ENCODE data around the gene SELPLG.

The SELPLG gene

DNA sequence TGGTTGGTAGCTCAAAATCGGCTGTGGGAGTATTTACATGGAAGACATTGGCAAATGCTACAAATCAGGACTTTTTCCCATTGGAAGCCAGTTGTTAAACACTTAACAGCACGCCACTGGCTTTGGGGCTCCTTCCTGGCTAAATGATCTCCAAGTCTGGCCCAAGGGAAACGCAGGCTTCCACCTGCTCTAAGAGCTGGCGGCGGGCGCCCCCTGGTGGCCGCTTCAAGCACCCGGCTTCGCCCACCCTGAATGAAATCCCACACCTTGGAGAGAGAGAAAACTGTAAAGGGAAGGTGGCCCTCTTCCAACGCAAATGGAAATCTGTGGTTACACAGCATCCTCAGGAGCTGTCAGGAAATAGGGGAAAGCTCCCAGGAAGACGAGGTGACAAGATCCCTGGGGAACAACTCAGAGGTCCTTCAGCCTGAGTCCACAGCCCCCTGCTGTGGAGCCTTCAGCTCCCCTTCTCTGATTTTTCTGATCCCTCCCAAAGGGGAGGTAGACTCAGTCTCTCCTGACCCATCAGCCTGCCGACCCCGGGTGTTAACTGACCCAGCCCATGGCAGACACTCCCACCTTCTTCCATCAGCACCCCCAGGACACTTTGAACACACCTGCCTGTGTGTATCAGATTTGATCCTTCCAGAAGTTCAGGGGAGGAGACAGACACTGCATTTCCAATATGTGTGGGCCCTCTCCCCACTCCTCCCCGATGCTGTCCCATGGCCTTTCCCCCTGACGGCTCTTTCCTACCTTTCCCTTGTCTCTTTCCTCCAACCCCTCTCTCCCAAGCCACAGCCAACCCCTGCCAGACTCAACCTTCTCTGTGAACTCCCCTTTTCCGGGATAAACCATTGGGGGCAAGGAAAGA, 15.4 kb downstream of the SELPLG start:
- DNase-seq, result peak; percentile 79

DNA sequence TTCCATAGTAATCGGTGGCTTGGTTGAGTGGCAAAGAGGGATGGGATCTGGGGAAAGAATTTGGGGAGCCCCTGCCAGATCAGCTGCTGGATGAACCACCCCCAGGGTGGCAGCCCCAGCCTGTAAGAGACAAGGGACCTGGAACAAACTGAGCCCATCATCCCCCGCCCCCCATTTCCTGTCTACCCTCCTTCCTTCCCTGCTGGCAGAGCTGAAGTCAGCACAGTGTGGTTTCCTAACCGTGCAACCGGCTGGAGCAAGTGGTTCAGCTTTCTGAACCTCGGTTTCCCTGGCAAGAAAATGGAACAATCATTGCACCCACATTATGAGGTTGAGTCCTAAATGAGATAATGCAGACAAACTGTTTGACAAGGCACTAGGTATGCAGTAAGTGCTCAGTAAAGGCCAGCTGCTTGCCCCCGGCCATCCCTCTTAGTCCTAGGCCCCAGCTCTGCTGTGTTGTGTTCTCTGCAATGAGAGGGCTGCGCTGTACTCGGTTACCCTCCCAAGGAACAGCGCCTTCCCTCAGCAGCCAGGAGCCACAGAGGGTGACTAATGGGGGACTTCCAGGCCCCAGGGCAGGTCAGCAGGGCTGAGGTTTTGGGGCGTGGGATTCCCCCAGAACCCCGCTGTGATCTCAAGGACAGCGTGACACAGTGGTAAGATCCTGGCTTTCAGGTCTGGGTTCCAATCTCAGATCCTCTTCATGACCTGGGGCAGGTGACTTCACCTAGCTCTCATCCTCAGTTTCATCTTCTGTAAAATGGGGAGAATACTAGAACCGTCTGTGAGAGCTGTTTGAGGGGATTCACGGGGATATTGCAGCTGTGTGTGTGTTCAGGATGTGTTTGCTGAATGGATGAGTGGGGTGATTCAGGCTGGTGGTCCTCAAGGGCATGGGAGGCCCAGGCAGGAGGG, 16.5 kb downstream of the SELPLG start:
- no peak for DNase-seq

DNA sequence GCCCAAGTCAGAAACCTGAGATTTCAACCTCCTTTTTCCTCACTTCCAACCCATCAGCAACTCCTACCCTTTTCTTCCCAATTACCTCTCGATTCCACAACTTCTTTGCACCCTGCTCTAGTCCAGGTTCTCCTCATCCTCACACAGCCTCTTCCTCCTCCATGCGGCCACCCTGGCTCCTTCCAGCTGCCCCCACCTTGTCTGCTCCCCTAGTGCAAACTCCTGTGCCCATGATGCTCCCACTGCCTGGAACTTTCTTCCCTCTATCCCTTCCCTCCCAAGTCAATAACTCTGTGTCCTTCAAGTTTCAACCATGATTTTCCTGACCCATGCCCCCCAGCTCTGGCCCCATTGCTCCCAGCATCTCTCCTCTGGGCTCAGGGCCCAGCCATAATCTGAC, 17.3 kb downstream of the SELPLG start:
- DNase-seq, result no peak

DNA sequence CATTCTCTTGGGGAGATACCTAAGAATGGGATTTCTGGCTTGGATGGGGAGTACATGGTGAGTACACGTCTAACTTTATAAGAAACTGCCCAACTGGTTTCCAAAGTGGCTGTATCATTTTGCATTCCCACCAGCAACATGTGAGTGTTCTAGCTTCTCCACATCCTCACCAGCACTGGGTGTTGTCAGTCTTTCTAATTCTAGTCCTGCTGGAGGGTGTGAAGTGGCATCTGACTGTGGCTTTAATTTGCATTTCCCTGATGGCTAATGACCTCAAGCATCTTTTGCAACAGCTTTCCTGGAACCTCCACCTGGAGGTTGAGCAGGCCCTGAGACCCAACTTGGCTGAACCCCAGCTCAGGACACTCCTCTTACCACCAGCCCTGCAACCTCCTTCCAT, 17.8 kb downstream of the SELPLG start:
- no peak for DNase-seq

DNA sequence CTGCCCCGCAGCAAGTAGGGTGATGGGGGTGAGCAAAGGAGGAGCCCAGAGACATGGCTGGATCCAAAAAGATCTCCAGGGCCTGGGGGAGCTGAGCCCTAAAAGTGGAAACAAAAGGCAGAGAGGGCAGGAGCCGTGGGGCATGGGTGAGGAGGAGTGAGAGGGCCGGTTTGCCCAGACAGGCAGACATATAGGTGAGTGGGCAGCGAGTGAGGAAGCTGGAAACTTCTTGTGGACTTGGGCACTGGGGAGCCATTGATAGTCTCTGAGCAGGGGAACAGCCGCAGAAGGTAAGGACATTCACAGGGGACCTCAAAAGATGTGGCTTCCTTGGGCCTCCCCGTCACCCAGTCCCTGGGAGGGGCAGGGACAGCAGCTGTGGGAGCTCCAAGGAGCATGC, 19.1 kb downstream of the SELPLG start:
- no peak for DNase-seq

DNA sequence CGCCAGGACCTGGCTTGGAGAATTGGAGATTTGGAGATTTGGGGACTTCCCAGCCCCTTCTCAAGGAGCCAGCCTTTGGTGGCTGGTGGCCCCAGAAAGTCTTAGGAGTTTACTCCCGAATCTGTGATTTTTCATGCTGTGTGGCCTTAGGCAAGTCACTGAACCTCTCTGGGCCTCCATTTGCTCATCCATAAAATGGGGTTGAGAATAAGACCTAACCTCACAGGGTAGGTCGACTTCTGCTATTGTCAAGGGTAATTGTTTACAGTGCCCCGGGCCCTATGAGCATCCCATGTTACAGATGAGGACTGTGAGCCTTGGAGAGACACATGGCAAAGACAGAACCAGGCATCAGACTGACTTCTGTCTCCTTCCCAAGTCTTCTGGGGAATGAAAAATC, 19.7 kb downstream of the SELPLG start:
- no peak for DNase-seq

DNA sequence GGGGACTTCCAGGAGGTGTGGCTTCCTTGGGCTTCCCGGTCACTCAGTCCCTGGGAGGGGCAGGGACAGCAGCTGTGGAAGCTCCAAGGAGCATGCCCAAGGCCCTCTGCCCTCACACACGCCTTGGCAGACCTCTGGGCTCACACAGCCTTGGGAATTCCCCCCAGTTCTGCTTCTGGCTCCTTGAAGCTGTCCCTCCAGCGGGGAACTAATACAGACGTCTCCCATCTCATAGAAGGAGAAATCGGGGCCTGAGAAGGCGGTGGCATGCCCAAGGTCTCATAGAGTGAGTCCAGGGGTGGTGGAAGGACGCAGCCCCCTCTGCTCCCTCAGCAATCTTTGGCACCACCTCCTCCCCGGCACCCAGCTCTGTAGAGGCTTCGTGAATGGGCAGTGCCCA, 20.1 kb downstream of the SELPLG start:
- DNase-seq, result no peak

DNA sequence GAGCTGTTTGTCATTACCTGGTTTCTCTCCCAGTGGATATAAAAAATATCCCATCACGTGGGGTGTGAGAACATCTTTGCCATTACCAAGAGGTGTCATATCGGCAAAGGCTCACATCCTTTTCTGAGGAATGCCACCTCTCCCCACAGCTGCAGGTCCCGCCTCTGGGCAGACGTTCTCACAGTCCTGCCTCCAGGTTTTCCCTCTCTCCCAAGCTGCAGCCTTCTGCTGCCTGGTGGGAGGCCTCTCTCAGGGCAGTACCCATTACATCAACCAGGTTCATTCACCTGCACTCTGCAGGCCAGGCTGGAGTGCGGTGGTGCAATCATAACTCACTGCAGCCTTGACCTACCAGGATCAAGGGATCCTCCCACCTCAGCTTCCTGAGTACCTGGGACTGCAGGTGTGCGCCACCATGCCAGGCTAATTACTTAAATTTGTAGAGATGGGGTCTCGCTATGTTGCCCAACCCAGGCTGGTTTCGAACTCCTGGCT, 20.9 kb downstream of the SELPLG start:
- DNase-seq, result no peak

DNA sequence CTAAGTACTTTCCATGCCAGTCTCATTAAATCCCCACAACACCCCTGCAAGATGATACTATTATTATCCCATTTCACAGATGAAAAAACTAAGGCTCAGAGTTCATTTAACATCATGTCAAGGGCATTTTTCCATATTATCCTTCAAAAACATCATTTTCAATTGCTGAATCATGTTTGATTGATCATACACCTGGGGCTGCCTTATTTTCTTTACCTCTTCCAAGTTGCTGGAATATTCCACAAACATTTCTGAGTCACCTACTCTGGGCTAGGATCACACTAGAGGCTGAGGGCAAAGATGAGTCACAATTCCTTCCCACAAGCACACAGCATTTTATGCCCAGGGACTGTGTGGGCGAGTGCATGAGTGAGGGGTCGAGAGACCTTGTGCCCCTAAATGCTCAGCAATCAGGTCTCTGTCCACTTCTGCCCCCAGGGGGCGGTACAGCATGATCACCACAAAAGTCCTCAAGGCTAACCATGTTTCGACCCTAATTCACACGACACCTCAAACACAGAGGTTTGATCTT, 21.7 kb downstream of the SELPLG start:
- no peak for DNase-seq

DNA sequence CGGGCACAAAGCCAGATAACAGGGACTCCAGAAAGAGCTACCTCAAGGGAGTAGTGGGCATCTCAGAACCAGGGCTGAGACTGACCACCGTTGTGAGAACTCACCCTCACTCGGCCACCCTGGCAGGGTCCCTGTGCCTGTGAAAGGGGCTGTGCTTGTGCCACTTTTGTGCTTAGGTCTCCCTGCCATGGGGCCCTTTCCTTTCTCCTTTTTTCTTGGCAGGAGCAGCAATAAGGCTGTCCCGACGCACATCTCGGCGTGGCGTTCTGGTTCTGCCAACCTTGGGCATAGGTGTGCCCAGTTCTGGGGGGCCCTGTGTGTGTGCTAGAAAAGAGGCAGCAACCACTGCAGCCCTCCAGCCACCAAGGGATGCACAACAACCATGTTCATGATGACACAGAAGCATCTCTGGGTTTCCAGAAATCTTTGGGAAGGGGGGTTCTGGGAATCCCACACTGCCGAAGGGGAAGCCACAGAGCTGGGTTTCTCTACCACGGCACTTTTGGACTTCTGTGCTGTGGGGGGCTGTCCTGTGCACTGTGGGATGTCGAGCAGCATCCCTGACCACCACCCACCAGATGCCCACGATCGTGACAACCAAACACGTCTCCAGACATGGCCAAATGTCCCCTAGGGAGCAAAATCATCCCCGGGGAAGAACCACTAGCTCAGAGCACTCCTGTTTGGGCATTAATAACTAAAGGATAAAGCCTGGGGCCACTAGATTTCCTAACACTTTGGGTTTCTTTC, 22.7 kb downstream of the SELPLG start:
- no peak for DNase-seq

DNA sequence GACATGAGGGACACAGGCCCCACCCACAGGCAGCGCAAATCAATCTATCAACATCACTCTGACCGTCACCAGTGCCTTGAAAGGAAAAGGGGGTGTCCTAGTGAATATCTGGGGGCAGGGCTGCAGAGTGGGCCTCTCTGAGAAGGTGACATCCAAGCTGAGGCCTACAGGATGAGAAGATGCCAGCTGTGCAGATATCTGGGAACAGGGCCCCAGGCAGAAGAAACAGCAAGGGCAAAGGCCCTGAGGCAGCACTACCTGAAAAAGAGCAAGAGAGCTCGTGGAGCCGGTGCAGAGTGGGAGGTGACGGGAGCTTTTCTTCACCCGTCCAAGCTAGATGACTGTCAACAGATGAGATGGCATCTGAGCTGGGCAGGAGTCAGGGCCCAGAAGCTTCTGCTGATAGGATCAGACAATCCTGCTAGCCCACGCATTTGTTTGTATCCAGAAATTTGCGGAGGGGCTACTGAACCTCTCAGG, 23.3 kb downstream of the SELPLG start:
- DNase-seq, result no peak

DNA sequence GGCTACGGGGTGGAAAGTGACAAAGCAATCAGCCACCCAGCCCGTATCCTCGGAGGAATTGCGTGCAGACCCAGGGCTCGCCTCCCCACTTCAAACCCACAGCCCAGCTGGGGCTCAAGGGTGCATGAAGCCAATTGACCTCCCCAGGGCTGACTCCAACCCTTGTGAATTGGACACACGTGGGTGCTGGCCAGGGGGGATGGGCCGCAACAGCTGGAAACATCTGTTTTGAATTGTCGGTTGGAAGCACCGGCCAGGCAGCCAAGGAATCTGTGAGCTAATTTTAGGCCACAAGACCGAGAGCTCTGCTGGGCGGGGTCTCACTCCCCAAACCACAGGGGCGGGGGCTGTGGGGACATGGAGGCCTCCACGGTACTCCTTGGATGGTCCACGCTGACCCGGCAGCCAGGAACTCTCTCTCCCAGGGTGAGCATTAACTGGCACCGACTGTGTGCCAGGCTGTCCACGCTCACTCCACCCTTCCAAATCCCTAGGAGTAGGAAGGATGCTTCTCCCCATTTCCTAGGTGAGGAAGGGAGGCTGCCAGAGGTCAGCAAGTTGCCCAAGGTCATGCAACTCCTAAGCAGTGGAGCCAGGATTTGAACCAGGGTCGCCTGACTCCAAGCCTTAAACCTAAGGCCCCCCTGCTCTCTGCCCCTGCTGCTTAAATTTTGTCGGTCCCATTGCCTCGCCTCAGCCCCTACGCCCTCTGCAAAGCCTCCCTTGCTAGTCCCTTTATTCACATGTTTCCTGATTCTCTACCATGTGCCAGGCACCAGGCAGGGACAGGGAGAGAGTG, 24.0 kb downstream of the SELPLG start:
- no peak for DNase-seq

DNA sequence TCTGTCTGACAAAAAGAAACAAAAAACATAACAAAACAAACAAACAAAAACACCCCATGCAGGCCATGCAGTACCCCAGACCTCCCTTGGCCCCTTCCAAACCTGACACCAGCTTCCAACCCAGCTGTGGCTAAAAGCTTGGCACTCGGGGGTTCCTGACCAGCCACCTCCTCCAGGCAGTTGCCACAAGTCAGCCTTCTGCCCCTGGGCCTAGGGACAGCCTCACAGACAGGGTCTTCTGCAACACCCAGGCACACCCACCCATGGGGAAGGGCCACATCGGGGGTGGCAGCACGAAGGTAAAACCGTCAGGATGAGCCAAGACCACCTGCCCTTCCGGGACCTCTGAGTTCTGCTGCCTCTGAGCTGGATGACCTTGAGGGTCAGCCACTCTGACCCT, 25.1 kb downstream of the SELPLG start:
- no peak for DNase-seq

DNA sequence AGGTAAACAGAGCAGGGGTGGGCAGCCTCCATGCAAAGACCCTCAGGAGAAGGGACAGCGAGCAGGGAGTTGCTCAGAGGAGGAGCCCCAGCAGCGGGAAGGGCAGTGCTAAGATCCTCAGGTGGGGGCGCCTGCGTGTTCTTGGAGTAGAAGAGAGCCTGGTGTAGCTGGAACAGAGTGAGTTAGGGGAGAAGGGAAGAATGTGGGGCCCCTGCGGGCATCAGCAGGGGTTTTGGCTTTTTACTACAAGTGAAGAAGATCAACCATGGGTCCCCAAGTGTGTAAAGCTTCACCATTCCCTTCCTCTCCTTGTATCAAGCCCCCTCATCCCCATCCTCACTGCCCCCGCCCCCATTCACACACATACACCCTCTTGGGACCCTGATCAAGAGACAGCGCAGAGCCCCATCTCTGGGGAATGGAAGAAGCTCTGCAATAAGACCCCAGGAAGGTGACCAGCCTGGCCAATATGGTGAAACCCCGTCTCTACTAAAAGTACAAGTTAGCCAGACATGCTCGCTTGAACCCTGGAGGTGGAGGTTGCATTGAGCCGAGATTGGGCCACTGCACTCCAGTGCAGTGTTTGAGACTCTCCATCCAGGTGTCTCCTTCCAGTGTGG, 25.6 kb downstream of the SELPLG start:
- no peak for DNase-seq

DNA sequence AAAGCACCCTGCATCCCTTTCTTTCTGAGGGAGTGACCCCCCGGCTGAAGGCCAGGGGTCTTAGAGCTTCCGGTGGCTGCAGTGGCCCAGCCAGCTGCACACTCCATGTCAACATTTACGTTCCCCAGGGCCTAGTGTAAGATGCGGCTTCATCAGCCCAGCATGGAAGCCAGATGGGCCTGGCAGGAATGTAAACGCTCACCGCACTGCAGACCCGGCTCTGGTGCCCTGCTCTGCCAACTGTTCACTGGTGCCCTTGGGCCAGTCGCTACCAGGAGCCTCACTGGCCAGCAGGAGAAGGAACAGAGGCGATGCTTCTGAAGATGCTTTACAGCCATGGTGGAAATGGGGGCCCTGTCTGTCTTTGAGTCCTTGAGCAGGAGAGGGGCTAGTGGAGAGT, 27.2 kb downstream of the SELPLG start:
- DNase-seq, result no peak

DNA sequence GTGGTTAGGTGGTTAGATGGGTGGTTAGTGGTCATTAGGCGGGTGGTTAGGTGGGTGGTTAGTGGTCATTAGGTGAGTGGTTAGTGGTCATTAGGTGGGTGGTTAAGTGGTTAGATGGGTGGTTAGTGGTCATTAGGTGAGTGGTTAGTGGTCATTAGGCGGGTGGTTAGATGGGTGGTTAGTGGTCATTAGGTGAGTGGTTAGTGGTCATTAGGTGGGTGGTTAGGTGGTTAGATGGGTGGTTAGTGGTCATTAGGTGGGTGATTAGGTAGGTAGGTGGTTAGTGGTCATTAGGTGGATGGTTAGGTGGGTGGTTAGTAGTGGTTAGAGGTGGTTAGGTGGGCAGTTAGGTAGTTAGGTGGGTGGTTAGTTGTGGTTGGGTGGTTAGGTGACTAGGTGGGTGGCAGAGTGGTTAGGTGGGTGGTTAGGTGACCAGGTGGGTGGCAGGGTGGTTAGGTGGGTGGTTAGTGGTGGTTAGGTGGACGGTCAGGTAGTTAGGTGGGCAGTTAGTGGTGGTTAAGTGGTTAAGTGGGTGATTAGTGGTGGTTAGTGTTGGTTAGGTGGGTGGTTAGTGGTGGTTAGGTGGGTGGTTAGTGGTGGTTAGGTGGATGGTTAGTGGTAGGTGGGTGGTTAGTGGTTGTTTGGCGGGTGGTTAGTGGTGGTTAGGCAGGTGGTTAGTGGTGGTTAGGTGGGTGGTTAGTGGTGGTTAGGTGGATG, 27.8 kb downstream of the SELPLG start:
- no peak for DNase-seq

DNA sequence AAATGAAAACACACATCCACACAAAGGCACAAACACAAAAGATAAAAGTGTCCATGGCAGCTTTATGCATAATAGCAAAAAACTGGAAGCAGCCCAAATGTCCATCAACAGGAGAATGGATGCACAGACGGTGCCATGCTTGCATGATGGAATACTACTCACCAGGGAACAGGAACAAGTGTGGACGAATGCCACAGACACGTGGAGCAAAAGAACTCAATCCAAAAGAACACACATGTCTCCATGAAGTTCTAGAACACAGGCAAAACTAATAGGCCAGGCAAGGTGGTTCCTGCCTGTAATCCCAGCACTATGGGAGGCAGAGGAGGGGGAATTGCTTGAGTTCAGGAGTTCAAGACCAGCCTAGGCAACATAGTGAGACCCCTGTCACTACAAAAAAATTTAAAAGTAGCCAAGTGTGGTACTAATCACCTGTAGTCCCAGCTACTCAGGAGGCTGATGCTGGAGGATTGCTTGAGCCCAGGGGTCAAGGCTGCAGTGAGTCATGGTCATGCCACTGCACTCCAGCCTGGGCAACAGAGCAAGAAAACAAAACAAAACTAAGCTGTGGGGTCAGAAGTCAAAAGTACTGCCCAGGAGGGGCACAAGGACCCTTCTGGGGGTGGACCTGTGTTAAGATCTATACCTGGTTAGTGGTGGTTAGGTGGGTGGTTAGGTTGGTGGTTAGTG, 28.5 kb downstream of the SELPLG start:
- DNase-seq, result no peak

DNA sequence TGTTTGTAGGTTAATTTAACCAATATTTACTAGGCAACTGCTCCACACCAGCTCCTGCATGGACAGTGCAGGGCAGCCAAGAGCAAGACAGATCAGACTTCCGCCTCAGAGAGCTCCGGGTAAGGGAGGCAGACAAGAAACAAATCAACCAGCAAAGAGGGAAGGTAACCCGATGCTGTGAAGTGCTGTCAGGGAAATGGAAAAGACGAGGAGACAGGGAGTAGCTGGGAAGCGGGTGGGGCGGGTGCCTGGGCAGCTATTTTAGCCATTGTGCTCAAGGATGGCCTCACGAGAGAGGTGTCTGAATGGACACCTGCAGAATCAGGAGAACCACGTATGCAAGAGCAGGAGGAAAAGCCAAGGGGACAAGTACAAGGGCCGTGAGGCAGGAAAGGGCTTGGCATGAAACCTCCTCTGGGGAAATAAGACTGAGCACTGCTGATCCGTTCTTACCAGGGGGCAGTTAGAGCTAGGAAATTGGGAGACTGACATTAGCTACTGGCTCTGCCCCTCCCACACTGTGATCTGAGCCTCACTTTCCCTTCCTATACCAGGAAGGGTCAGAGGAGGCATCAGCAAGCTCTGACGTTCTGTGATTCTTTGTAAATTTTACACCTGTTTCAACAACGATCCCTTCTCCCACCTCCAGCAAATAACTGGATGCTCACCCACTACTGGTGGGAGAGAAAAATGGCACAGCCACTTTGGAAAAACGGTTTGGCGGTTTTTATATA, 29.3 kb downstream of the SELPLG start:
- DNase-seq, result no peak

DNA sequence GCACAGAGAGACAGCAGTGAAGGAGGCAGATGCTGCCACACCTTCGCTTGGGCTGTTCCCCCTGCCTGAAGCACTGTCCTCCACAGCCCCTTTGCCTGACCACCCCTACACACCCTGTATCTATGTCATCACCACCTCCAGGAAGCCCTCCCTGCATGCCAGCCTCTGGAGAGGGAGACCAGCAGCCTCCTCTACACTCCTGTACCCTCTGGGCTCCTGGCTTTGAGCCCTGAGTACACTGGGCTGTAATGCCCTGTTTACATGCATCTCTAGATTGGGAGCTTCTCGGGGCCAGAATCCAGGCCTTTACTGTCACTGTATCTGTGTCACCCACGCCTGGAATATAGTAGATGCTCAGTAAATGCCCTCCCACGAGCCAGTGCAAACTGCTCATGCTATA, 30.0 kb downstream of the SELPLG start:
- DNase-seq, result no peak

All from COR-L47 (cell line).